Neural progenitor cell (in vitro differentiated cells): ENCODE measurements around the gene CACUL1. TPM values are rescaled to one million over a fixed set of nuclear protein-coding genes. Genes with fewer than 3 reads are reported as not detected.

ENCODE experiments used
- DNase-seq: peaks from one replicate; pipeline ENCODE4 v3.0.0-alpha.2; 2016; ENCODE audit warnings: low spot score
- H2AFZ ChIP-seq: fragments of 200-600 bp; sonication (generic); replicated peaks from 2 replicates; pipeline ENCODE4 v1.6.1; 2016; ENCODE audit warnings: antibody characterized with exemption
- H3F3A ChIP-seq: fragments of 200-600 bp; sonication (generic); 2 replicates; pipeline ENCODE4 v1.6.1; 2016; ENCODE audit warnings: antibody characterized with exemption, low read depth
- H3K27ac ChIP-seq: fragments of 200-600 bp; sonication (generic); 2 replicates; pipeline ENCODE4 v1.5.1; 2016; ENCODE audit warnings: mild to moderate bottlenecking
- H3K27me3 ChIP-seq: fragments of 200-600 bp; sonication (generic); 2 replicates; pipeline ENCODE4 v1.6.1; 2016; ENCODE audit warnings: mild to moderate bottlenecking, moderate library complexity
- H3K36me3 ChIP-seq: fragments of 200-600 bp; sonication (generic); 2 replicates; pipeline ENCODE4 v1.5.1; 2016
- H3K4me1 ChIP-seq: fragments of 200-600 bp; sonication (generic); 2 replicates; pipeline ENCODE4 v1.6.1; 2016; ENCODE audit warnings: mixed run types
- H3K4me2 ChIP-seq: fragments of 200-600 bp; sonication (generic); 2 replicates; pipeline ENCODE4 v1.6.1; 2016
- H3K4me3 ChIP-seq: fragments of 200-600 bp; sonication (generic); 2 replicates; pipeline ENCODE4 v1.5.1; 2016
- H3K79me2 ChIP-seq: fragments of 200-600 bp; sonication (generic); 2 replicates; pipeline ENCODE4 v1.6.1; 2016; ENCODE audit warnings: low read depth
- H3K9ac ChIP-seq: fragments of 200-600 bp; sonication (generic); 2 replicates; pipeline ENCODE4 v1.6.1; 2016
- H3K9me3 ChIP-seq: fragments of 200-600 bp; sonication (generic); 2 replicates; pipeline ENCODE4 v1.5.1; 2016; ENCODE audit warnings: low read depth
- H4K20me1 ChIP-seq: fragments of 200-600 bp; sonication (generic); 2 replicates; pipeline ENCODE4 v1.6.1; 2016; ENCODE audit warnings: low read depth
- H3K27ac Mint-ChIP-seq: 3 replicates; pipeline ENCODE4 v1.8.0; 2021; ENCODE audit warnings: mixed read lengths
- H3K27me3 Mint-ChIP-seq: 2 replicates; pipeline ENCODE4 v1.8.0; 2022; ENCODE audit warnings: low read depth, mild to moderate bottlenecking, inconsistent platforms, moderate library complexity, mixed read lengths; ENCODE audit not compliant: insufficient read depth
- H3K36me3 Mint-ChIP-seq: 3 replicates; pipeline ENCODE4 v1.8.0; 2021; ENCODE audit warnings: mixed read lengths
- H3K4me1 Mint-ChIP-seq: 3 replicates; pipeline ENCODE4 v1.8.0; 2021; ENCODE audit warnings: mixed read lengths
- H3K4me3 Mint-ChIP-seq: 3 replicates; pipeline ENCODE4 v1.8.0; 2021; ENCODE audit warnings: mild to moderate bottlenecking, moderate library complexity, mixed read lengths
- H3K9me3 Mint-ChIP-seq: 3 replicates; pipeline ENCODE4 v1.8.0; 2020; ENCODE audit warnings: mixed read lengths
- CTCF ChIP-seq: fragments of 200-600 bp; sonication (generic); IDR thresholded peaks from 2 replicates; pipeline ENCODE4 v1.5.1; 2017; ENCODE audit warnings: antibody characterized with exemption, mild to moderate bottlenecking
- EZH2 ChIP-seq: fragments of 200-600 bp; sonication (generic); IDR thresholded peaks from 2 replicates; pipeline ENCODE4 v1.6.1; 2017; ENCODE audit warnings: antibody characterized with exemption, mild to moderate bottlenecking, moderate library complexity
- EZH2phosphoT487 ChIP-seq: fragments of 200-600 bp; sonication (generic); IDR thresholded peaks from 2 replicates; pipeline ENCODE4 v1.6.1; 2017; ENCODE audit warnings: antibody characterized with exemption
- total RNA-seq: library from RNA; depleted of rRNA; stranded (reverse); fragments of >200 nt; gene quantifications from 2 replicates; pipeline ENCODE4 v1.2.3, GENCODE V29; 2015; ENCODE audit warnings: low replicate concordance

The CACUL1 gene
- total RNA-seq, 1 donor from 2014 or later = 38.8 TPM

DNA sequence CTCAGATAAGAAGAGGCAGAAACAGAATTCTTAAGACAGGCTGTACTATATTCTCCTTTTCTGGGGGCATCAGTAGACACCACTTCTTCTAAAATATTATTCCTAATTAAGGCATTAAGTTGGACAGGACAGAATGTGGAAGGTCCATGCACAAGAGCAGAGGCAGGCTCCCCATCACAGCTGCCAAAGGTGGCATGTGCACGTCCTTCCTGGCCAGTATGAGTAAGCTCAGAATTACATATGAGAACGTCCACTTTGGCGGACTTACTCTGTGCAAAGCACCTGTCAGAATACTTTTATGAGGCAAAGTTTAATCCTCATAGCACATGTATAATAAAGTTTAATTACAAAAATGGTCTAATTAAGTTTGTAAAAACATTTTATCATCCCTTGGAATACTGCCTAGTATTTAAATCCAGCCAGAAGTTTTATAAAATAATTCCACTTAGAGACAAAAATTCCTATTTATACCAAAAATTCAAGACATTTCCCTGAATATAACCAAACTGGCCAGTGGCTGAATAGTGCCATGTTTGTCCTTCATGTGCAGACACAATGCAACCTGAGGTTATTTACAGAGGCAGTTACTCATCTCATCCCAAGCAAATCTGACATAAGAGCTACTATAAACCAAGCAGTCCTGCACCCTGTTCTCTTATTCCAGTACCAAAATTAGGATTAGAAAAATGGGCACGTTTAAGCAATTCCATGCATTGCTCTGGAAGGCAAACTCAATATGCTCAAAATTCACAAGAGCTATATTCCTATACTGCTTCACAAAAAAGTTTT is 65.5 kb downstream of the CACUL1 start:
- Mint-ChIP-seq H3K27ac (no peak overlapping the region), H3K4me1 (peaks cover 9% of the 10 kb centered on the region), H3K27me3 (no peaks in the 10 kb centered on the region), H3K4me3 (no peak overlapping the region), H3K36me3 (peaks cover 28% of the 10 kb centered on the region), H3K9me3 (no peaks in the 10 kb centered on the region)
- no peak overlapping the region for H3K27ac ChIP-seq
- H2AFZ ChIP-seq = no peak overlapping the region
- peaks cover 11% of the 10 kb centered on the region for H3K36me3 ChIP-seq
- H4K20me1 ChIP-seq = no peaks in the 10 kb centered on the region
- peaks cover 4% of the 10 kb centered on the region for H3K4me1 ChIP-seq
- no peaks in the 10 kb centered on the region for H3K9me3 ChIP-seq
- H3K9ac ChIP-seq = no peak overlapping the region
- H3F3A ChIP-seq = no peaks in the 10 kb centered on the region
- no peaks in the 10 kb centered on the region for H3K79me2 ChIP-seq
- H3K4me3 ChIP-seq = no peak overlapping the region
- TF ChIP-seq EZH2phosphoT487 (no peak), CTCF (no peak), EZH2 (no peak)
- no peaks in the 10 kb centered on the region for H3K27me3 ChIP-seq
- DNase-seq = no peak
- no peak overlapping the region for H3K4me2 ChIP-seq

DNA sequence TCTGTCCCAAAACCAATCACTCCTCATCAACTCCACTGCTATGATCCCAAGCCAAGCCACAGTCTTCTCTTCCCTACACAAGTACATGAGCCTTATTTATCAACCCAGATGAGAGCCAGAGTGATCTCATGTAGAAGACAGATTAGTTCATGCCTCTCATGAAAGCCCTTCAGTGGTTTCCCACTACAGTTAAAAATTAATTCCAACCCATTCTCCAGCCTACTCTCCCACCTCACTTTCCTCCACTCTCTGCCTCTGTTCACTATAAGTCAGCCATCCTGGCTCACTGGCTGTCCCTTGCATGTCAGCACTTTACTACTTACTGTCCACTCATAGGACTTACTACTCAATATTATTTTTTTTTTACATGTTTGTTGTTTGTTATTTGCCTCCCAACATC is 67.3 kb downstream of the CACUL1 start:
- Histone ChIP-seq H3K27me3 (no peaks in the 10 kb centered on the region), H3K9ac (no peak overlapping the region), H3K4me3 (no peak overlapping the region), H3K4me1 (no peaks in the 10 kb centered on the region), H3K4me2 (no peak overlapping the region), H2AFZ (no peak overlapping the region), H4K20me1 (no peaks in the 10 kb centered on the region), H3K79me2 (no peaks in the 10 kb centered on the region), H3K9me3 (no peaks in the 10 kb centered on the region), H3F3A (no peaks in the 10 kb centered on the region), H3K36me3 (peaks cover 11% of the 10 kb centered on the region), H3K27ac (no peak overlapping the region)
- TF ChIP-seq CTCF = no peak
- TF ChIP-seq EZH2phosphoT487 = no peak
- no peak for TF ChIP-seq EZH2
- Mint-ChIP-seq H3K27ac (no peak overlapping the region), H3K9me3 (no peaks in the 10 kb centered on the region), H3K4me3 (no peak overlapping the region), H3K36me3 (peaks cover 28% of the 10 kb centered on the region), H3K4me1 (peaks cover 2% of the 10 kb centered on the region), H3K27me3 (no peaks in the 10 kb centered on the region)
- no peak for DNase-seq

GRCh38 chr10:118682533-118682932 is 72.2 kb downstream of the CACUL1 start:
- H3K4me1 Mint-ChIP-seq = no peaks in the 10 kb centered on the region
- Histone ChIP-seq H3K27ac (no peak overlapping the region), H3K4me1 (no peaks in the 10 kb centered on the region), H4K20me1 (no peaks in the 10 kb centered on the region), H3K27me3 (no peaks in the 10 kb centered on the region), H3K36me3 (peaks cover 7% of the 10 kb centered on the region), H3K4me3 (no peak overlapping the region), H3K79me2 (no peaks in the 10 kb centered on the region), H3F3A (no peaks in the 10 kb centered on the region), H3K9ac (no peak overlapping the region), H3K9me3 (no peaks in the 10 kb centered on the region), H2AFZ (no peak overlapping the region), H3K4me2 (no peak overlapping the region)
- peaks cover 22% of the 10 kb centered on the region for H3K36me3 Mint-ChIP-seq
- no peaks in the 10 kb centered on the region for H3K27me3 Mint-ChIP-seq
- DNase-seq = no peak
- H3K9me3 Mint-ChIP-seq = no peaks in the 10 kb centered on the region
- TF ChIP-seq EZH2phosphoT487 (no peak), CTCF (no peak), EZH2 (no peak)
- no peak overlapping the region for H3K4me3 Mint-ChIP-seq
- H3K27ac Mint-ChIP-seq = no peak overlapping the region
